Activated CD4-positive, alpha-beta T cell treated with anti-CD3 and anti-CD28 coated beads for 1 hour (primary cell): ENCODE results near the gene ENTPD3.

Experiments used
- DNase-seq: peaks from one replicate; pipeline ENCODE4 v3.0.0-alpha.2; 2020

Gene ENTPD3

GRCh38 chr3:40387001-40387894 is at the start of gene ENTPD3:
Gene ENTPD3 (plus strand): TSS chr3:40387184. CDS start chr3:40388058, 874 bp downstream.
- no peak for DNase-seq

- no peak for DNase-seq
Observed at GRCh38 chr3:40339871-40340270, 47.1 kb upstream of the ENTPD3 start.

- no peak for DNase-seq
Observed at GRCh38 chr3:40340541-40341170, 46.3 kb upstream of the ENTPD3 start.

GRCh38 chr3:40341671-40342070 is 45.3 kb upstream of the ENTPD3 start:
- no peak for DNase-seq

GRCh38 chr3:40350529-40350928 is 36.5 kb upstream of the ENTPD3 start:
- no peak for DNase-seq

- no peak for DNase-seq
Observed at GRCh38 chr3:40355410-40355809, 31.6 kb upstream of the ENTPD3 start.

- DNase-seq, result no peak
Observed at GRCh38 chr3:40358454-40358853, 28.5 kb upstream of the ENTPD3 start.

- no peak for DNase-seq
Observed at GRCh38 chr3:40363674-40364073, 23.3 kb upstream of the ENTPD3 start.

- DNase-seq, result no peak
Observed at GRCh38 chr3:40366203-40367162, 20.5 kb upstream of the ENTPD3 start.

GRCh38 chr3:40369716-40370115 is 17.3 kb upstream of the ENTPD3 start:
- no peak for DNase-seq

GRCh38 chr3:40377822-40378221 is 9.2 kb upstream of the ENTPD3 start:
- no peak for DNase-seq

GRCh38 chr3:40379674-40380306 is 7.2 kb upstream of the ENTPD3 start:
- DNase-seq, result no peak

GRCh38 chr3:40381904-40382616 is 4.9 kb upstream of the ENTPD3 start:
- no peak for DNase-seq

- DNase-seq, result no peak
Observed at GRCh38 chr3:40382617-40382979, 4.4 kb upstream of the ENTPD3 start.

GRCh38 chr3:40386213-40386612 is 771 bp upstream of the ENTPD3 start:
- DNase-seq, result no peak

- no peak for DNase-seq
Observed at GRCh38 chr3:40387895-40388254, 891 bp downstream of the ENTPD3 start.

GRCh38 chr3:40396406-40396805 is 9.4 kb downstream of the ENTPD3 start:
- no peak for DNase-seq

GRCh38 chr3:40397129-40397528 is 10.1 kb downstream of the ENTPD3 start:
- DNase-seq, result no peak

- no peak for DNase-seq
Observed at GRCh38 chr3:40397912-40398311, 10.9 kb downstream of the ENTPD3 start.

GRCh38 chr3:40398346-40398745 is 11.4 kb downstream of the ENTPD3 start:
- DNase-seq, result no peak

- no peak for DNase-seq
Observed at GRCh38 chr3:40404591-40405198, 17.7 kb downstream of the ENTPD3 start.

- no peak for DNase-seq
Observed at GRCh38 chr3:40407007-40407406, 20.0 kb downstream of the ENTPD3 start.
